GM15510 (cell line): ENCODE results near the gene TXNRD1.

Source experiments
- POLR2A ChIP-seq: IDR thresholded peaks from 3 replicates; pipeline ENCODE4 v1.6.1; 2011; ENCODE audit warnings: borderline replicate concordance; ENCODE audit not compliant: insufficient read length; ENCODE audit errors: extremely low read depth

TXNRD1 gene

DNA sequence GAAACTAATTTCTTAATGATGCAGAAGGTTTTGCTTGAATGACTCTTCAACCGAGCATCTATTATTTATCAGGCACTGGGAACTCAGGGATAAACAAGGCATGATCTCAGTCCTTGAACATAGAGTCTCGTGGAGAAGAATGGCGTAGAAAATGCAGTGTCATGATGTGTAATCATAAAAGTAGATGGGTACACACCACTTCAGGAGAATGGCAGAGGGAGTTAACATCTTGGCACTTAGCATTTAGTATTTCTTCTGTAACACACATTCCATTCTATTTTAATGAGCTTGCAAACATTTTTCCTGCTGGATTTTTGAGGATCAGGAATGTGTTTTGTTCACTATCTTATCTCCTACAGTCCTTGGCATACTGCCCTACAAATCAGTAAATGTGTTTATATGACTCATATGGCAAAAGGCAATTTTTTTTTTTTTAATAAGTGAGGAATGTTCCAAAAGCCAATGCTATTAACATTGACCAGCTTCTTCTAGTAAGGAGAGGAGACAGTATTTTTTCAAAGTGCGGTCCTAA is 3.8 kb downstream of the TXNRD1 start:
- TF ChIP-seq POLR2A = no peak

DNA sequence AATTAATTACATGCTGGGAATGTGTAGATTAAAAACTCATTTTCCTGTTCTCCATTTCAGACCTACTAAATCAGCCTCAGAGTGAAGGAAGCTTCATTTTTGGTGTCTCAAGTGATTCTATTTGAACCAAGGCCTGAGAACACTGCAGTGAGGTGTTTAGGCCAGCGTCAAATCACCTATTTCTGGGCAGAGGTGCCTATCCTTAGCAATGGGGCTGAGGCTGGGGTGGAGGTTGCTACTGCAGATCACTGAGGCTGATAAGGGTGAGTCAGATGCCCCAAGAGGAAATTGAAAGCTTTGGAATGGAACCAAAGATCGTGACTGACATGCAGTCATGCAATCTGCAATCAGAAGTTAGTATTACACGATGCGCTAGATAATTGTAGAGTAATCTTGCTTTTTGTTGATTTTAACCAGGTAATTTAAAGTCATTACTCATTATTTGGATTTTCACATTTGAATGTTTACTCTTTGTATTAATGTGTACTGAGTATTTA is 4.4 kb downstream of the TXNRD1 start:
- no peak for TF ChIP-seq POLR2A

GRCh38 chr12:104220931-104221330 is 5.4 kb downstream of the TXNRD1 start:
- no peak for TF ChIP-seq POLR2A

DNA sequence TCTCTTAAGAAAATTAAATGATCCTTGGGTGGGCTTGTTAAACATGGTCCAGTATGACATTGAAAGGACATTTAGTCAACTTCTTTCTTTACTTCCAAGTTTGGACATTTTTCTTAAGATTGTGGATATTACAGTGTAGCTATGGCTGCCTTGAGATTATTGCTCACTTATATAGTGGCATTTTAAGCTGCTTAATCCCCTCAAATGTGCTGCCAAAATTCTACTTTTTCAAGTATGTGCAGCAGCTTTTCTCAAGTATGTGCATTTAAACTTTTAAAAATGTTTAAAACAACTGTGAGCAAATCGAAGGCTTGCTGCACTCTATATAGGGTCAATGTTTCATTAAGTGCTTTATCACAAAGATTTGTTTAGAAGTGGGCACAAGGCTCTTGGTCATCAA is 7.4 kb downstream of the TXNRD1 start:
- no peak for TF ChIP-seq POLR2A

DNA sequence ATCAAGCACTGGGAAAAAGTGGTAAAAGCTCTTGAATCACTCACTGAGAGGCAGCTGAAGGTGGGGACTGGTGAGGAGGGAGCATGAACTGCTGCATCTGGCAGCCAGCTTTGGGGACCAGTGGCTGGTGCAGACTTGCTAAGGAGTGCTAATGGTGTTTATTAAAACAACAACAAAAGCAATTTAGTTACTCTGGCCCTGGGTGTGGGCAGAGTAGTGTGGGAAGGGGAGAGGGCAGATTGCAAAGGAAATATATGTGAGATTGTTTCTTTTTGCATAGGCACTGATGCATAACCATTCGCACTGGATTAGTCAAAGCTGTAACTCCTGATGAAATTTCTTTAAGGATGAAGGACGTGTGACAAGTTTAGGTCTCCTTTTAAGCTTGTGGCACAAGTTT is 8.1 kb downstream of the TXNRD1 start:
- no peak for TF ChIP-seq POLR2A

DNA sequence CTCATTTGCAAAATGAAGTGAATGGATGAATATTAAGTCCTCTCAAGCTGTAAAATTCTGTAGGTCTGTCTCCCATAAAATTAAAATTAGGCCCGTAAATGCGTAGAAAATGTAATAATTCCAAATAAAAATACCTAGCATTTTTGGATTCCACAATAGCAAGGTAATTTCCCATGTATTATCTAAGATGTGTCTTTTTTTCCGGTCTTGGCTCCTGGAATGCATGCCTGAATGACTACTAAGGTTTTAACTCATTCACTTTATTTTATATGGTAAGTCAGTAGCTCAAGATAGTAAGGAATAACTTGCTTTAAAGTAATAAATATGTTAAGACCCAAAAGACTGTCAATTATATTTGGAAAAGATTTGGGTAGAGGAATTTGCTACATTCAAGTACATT is 11.1 kb downstream of the TXNRD1 start:
- TF ChIP-seq POLR2A = no peak

- TF ChIP-seq POLR2A = no peak
Measured at GRCh38 chr12:104230304-104231095, 14.9 kb downstream of the TXNRD1 start.

GRCh38 chr12:104232609-104233280 is 17.2 kb downstream of the TXNRD1 start:
- no peak for TF ChIP-seq POLR2A

DNA sequence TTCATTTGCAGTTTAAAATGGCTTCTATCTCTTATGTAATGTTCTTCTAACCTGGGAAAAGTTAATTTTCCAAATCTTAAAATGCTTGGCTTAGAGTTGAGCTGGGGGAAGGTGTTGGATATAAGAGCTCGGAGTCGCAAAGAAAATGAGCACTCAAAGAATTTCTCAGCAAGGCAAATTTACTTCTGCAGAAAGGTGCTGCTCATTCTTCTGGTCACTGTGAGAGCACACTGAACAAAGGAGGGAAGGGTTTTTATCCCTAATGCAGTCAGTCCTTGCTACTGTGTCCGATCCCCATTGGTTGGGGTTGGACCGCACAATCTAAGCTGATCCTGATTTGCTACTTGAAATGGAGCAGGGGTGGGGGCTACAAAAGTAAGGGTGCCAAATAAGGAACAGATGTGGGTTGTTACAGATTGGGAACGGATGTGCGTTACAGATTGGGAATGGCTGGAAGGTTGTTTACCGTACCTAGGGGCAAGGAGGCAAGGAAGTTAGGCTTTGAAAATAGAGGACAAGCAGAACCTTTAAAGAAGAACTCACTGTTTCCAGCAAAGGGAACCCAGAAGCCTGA is 19.4 kb downstream of the TXNRD1 start:
- TF ChIP-seq POLR2A = no peak

GRCh38 chr12:104237930-104238329 is 22.4 kb downstream of the TXNRD1 start:
- TF ChIP-seq POLR2A = no peak

- TF ChIP-seq POLR2A = no peak
Measured at GRCh38 chr12:104242546-104243206, 27.1 kb downstream of the TXNRD1 start.

DNA sequence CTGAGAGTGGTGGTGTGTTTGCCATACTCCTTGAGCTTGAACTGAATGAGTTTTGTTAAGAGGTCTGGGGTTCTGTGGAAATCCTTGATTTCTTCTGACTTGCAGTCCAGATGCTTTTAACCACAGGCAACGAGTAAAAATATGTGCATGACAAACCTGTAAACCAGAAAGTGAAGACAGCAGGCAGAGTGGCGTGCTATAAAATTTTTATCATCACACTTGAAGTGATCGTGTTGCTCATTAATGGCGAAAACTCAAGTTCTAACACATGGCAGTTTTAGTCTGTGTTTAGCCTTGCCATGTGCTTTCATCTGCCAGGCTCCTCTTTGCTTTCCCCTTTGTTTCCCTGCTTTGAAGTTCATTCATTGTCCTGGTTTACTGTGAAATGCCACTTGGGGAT is 28.0 kb downstream of the TXNRD1 start:
- TF ChIP-seq POLR2A = no peak

DNA sequence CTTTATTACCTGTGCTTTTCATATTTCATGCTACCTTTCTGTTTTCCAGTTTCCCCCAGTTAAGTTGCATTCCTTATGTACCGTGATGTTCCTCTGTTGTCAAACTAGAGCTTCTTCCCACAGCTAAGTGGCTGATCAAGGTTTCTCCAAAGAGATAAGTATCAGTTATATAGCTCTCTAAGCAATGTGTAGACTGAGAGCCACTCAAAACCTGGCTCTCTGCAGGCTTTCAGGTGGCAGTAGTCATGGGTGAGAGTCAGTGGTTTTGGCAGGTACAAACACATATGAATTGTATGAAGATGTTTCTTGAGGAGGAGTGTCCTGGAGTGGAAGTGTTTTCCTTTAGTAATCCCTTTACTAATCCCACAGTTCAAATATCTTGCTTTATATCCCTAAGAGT is 28.4 kb downstream of the TXNRD1 start:
- TF ChIP-seq POLR2A = no peak

GRCh38 chr12:104247698-104248097 is 32.1 kb downstream of the TXNRD1 start:
- TF ChIP-seq POLR2A = no peak

DNA sequence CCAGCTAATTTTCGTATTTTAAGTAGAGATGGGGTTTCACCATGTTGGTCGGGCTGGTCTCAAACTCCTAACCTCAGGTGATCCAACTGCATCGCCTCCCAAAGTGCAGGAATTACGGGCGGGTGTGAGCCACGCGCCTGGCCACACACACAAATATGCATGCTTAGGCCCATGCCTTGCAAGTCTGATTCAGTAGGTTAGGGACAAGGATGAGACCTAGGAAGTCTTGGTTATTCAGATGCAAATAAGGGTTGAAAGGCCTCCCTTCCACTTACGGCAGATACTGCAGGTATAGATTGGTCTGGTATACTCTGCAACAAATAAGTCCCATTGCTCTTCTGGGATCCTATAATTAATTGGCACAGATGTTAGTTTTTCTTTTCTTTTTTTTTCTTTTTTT is 32.9 kb downstream of the TXNRD1 start:
- no peak for TF ChIP-seq POLR2A
